NCI-H345 treated with DMSO at 0.1 percent for 48 hours (cell line): ENCODE measurements around the gene SH3PXD2B.
"Not testable (repeated sequence)": the region's sequence is repeated elsewhere in the genome, so short reads cannot be mapped to it uniquely, and the experiment has no call there.

Source experiments
- DNase-seq: peaks from one replicate; lab custom pipeline; 2025; ENCODE audit not compliant: unreplicated experiment; lab: John Stamatoyannopoulos, UW

Gene SH3PXD2B

DNA sequence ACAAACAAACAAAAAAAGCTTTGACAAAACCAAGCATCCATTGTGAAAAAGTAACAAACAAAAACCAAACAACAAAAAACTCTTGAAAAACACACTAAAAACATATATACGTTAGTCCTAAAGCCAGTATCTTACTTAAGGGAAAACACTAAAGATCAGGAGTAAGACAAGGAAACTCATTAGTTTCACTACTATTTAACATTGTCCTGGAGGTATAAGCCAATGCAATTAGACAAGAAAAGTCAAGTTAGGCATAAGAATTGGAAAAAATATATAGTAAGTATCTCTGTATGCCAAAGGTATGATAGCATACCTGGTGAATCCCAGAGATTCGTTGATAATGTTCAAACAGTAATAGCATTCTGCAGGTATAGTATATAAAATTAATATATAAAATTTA is 148.9 kb downstream of the SH3PXD2B start:
- DNase-seq: no peak

GRCh38 chr5:172303572-172304335 is 150.6 kb downstream of the SH3PXD2B start:
- DNase-seq: no peak

- no peak for DNase-seq
Observed at GRCh38 chr5:172303162-172303561, 151.2 kb downstream of the SH3PXD2B start.

- no peak for DNase-seq
Observed at GRCh38 chr5:172302047-172302710, 152.1 kb downstream of the SH3PXD2B start.

- no peak for DNase-seq
Observed at GRCh38 chr5:172299916-172300439, 154.3 kb downstream of the SH3PXD2B start.

GRCh38 chr5:172294831-172295230 is 159.5 kb downstream of the SH3PXD2B start:
- DNase-seq: no peak

DNA sequence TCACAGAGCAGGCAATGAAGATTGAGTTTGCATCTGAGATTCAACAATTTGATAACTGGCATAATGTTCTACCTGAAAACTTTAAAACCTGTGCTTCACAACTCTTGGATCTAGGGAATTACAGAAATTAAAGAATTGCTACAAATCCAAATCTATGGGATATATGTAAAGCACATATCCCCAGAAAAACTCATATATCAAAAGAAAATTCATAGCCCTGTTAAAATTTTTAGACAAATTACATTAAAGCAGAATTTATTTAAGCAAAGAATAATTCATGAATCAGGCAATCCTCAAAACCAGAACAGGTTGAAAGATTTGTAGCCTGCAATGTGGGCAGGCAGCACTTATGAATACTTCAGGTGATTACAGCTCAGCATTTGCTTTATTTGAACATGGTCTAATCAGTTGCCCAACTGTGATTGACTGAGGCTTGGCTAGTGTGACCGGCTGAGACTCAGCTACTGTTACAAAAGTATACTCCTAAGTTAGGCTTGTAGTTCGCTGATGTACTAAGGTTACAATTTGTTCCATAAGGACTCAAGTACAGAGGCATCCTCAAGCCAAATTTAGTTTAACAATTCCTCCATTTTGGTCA is 160.5 kb downstream of the SH3PXD2B start:
- DNase-seq: no peak

DNA sequence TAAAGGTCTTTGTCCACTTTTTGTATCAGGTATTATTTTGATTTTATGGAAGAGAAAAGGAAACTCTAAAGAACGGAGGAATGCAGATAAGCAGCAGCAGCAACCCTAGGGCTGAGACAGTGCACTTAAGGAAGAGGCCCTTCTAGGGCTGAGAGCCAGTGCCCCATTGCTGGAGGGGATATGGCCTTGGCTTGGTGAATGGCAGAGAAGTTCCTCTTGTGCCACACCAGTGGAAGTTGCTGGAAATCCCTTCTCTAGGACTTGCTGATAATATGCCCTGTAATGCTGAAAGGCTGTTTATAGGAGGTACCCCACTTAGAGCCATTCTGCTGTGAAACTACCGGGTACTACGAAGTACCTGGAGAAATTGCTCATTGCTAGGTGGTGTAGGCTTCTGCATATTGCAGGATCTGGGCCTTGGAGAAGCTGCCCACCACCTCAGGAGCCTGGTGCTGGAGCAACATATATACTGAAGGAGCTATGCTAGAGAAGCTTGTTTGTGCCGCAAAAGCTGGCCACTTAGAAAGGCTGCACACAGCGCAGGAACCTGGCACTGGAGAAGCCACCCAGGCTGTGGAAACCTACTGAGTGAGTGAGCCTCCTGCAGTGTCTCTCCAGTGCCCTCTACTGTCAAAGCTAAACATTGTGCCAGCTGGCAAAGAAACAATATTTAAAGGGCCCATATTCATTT is 161.1 kb downstream of the SH3PXD2B start:
- DNase-seq: peak; percentile 67

DNA sequence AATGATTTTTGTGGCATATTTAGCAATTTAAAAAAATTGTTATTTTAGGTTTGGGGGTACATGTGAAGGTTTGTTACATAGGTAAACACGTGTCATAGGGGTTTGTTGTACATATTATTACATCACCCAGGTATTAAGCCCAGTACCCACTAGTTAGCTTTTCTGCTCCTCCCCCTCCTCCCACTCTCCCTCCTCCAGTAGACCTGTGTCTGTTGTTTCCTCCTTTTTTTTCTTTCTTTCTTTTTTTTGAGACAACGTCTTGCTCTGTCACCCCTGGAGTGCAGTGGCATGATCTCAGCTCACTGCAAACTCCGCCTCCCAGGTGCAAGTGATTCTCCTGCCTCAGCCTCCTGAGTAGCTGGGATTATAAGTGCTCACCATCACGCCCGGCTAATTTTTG is 162.5 kb downstream of the SH3PXD2B start:
- DNase-seq: not testable (repeated sequence)

DNA sequence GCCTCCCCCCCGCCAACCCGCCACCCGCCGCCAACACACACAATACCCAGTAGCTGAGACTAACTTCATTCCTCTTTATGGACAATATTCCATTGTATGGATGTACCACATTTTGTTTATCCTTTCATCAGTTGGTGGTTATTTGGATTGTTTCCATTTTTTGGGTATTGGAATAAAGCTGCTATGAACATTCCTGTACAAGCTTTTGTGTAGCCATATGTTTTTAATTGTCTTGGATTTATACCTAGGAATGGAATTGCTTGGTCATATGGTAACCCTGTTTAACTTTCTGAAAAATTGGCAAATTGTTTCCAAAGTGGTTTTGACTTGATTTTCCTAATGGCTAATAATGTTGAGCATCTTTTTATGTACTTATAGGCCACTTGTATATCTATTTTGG is 165.9 kb downstream of the SH3PXD2B start:
- DNase-seq: no peak

DNA sequence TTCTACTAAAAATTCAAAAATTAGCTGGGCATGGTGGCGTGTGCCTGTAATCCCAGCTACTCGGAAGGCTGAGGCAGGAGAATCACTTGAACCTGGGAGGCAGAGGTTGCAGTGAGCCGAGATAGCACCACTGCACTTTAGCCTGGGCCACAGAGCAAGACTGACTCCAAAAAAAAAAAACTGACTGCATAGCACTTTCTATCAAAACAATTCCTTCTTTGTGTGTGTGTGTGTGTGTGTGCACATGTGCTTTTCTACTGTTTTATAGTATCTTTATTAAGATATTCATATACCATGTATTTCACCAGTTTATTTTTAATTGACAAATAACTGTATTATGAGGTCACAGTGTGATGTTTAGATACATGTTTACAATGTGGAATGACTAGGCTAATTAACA is 167.2 kb downstream of the SH3PXD2B start:
- not testable (repeated sequence) for DNase-seq

DNA sequence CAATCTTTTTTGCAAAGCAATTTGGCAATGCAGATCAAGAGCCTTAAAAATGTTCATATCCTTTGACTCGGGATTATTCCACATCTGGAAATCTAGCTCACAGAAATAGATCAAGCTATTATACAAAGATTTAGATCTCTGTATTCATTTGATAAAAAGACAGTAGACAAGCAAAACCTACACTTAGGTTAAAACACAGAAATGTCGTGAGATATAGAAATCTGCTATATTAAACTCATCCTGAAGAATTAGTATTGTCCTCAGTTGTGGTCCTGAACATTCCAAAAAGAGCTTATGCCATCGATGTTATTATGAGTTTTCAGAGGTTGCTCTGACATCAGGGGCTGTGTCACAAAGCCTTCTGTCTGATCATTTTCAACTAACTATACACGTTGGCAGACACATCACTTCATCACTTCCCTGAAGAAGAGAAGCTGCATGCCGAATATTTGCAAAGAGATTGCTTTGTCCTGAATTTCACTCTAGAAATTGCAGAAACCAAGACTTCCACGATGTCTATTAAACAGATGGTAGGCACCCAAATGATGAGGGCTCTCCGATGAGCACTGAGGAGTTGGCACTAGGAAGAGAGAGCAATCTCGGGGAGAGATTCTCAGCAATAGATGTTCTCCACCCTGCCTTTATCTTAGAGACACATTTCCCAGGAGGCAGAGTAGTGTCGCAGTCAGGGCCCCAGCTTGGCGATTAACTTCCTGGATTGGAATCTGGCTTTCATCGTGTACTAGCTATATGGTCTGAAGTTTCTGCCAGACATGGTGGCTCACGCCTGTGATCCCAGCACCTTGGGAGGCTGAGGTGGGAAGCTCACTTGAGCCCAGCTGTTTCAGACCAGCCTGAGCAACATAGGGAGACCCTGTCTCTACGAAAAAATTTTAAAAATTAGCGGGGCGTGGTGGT is 168.8 kb downstream of the SH3PXD2B start:
- no peak for DNase-seq

GRCh38 chr5:172284611-172284980 is 169.7 kb downstream of the SH3PXD2B start:
- DNase-seq: no peak

- DNase-seq: peak; percentile 59
Observed at GRCh38 chr5:172283862-172284610, 170.3 kb downstream of the SH3PXD2B start.

GRCh38 chr5:172283020-172283861 is 171.1 kb downstream of the SH3PXD2B start, which contains the start of gene UBTD2:
Gene UBTD2, minus strand, starts transcription at chr5:172283764. Its CDS starts 99 bp downstream, at chr5:172283665.
- peak; percentile 46 for DNase-seq

DNA sequence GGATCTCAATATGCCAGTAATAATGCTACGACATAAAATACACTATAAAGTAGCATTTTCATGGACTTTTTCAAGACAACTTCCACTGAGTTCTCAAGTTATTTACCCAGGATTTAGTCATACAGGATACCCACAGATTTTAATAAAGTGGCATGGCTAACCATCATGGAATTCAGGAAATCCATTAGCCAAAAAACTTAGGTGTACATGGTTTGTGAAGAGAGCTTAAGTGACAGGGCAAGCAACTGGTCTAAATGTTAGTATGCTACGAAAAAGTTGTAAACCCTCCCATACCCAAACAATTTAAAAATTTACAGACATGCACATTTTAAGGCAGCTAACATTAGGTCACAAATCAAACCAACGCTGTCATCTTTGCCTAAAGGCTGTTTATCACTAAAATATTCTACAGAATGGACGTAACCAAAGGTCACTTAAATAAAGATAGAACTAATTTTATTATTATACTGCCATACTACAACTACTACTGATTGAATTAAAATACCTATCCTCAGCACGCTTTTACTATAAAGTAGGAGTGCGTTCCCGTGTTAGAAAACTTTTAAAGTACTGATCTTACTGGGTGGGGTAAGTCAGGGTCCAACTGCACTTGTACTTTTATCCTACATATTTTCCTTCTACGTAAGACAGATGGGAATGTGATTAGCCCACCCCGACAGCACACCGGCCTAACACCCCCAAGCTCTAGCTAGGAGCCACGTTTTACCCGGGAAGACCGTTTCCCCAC is 171.9 kb downstream of the SH3PXD2B start:
- no peak for DNase-seq

DNA sequence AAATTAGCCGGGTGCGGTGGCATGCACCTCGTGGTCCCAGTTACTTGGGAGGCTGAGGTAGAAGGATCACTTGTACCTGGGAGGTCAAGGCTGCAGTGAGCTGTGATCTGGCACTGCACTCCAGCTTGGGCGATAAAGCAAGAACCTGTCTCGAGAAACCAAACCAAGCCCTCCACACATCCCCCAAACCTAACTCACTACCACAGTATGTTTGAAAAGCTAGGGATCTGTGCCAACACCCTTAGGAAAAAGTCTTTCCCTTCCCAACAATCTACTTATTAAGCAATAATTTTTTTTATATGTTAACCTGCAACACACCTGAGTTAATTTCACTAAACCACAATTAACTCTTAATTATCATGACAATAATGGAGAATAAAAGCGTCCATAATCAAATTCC is 173.0 kb downstream of the SH3PXD2B start:
- no peak for DNase-seq

- DNase-seq: no peak
Observed at GRCh38 chr5:172280929-172281328, 173.4 kb downstream of the SH3PXD2B start.
